Inflammatory macrophage (primary cell): ENCODE results near the gene NLGN1.

Experiments
- DNase-seq, 2 donors: peaks; one replicate each; pipeline ENCODE4 v3.0.0-alpha.2; 2020 to 2022

The NLGN1 gene

DNA sequence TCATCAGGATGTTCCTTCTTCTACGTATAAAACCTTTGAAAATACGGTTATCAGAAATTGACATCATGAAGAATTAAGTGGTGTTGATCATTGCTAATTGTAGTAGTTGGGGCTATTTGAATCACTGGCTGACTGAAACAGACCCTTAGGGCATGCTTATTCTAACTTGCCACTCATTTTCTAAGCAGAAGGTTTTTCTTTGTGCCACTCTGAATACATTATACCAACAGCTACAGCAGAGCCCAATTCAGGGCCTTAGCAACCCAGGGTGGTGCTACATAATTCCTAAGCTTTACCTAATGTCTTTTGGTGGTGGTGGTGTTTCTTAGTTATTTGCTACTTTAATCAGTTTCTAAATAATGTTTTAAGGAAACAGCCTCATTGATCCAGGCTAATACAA, 524.2 kb downstream of the NLGN1 start:
- no peak for DNase-seq

DNA sequence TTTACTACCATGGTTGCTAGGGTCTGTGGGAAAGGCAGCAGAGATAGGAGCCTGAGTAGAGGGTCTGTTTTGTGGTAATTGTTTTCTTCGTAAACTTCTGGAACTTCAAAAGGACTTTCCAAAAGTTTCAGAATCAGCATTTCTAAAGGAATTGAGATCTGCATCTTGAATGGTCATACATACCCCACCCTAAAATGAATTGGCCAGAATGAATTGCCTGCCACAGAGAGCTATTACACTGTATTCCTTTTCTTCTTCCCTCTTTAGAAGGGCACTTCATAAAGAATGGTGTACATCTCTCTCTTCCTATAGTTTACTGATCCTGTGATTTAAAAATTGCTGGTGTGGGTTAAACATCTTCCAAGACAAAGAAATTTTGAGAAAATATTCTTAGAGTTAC, 525.7 kb downstream of the NLGN1 start:
- no peak for DNase-seq

DNA sequence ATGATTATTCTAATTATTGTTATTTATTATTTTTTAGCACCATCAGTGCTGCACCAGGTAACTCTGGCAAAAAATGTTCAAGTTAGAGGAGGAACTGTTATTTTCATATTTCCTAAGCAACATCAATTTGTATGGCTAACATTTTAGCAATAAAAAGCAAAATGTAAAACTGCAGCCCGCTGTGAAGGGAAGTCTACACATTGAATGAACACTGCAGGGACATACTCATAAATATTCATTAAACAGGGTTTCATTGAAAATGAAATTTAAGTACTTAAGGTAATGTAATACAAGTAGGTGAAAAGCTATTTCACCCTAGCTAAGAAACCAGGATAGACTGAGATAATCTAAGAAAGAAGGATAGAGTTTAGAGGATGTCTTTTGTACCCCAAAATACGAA, 532.7 kb downstream of the NLGN1 start:
- DNase-seq, result no peak

DNA sequence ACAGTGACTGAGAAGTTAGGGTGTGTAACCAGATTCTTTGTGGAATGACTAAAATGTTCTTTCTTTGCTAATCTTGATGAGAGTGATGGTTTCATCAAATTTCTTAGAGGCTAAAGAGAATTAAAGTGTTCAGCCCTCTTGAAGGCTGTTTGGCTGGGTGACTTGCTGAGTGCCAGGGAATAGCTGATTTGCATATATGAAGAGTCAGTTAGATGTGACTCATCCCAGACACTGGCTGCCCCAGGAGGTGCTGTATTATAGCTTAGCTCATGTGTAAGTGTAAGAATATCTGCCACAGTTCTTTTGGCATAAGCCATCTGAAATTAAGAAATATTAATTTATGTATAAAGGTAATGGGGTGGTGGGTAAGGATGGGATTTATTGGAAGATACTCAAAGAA, 535.1 kb downstream of the NLGN1 start:
- DNase-seq, result no peak

DNA sequence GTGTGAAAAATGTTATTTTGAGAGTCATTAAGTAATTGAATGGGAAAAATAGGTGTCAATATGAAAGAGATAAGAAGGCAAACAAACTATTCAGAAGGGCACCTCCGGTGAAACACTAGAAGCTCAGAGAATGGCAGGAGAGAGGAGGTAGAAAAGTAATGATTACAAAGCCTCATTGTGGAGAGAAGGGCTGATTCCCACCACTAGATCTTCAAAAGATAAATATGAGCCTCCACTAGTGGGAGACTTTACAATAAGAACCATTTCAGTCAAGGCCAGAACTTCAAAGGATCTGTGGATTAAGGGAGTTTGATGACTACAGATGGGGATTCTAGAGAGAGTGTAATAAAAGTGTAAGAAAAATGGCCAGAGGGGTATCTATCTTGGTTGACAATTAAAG, 535.6 kb downstream of the NLGN1 start:
- DNase-seq, result no peak

DNA sequence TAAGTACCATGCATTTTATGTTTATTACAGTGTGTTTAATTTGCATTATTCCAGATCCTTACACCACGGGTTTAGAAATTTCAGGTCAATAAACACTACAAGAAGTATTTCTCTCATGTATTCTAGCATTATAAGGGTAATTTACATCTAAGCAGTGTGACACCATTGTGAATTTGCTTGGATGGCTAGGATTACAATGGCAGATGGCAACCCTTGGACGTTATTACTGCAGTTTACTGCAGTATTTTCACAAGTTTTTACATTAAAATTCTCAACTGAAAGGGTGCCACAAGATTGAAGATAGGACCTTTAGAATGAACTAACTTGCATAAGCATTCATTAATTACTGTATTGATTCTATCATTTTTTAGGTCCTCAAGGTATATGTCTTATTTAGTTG, 538.8 kb downstream of the NLGN1 start:
- no peak for DNase-seq

DNA sequence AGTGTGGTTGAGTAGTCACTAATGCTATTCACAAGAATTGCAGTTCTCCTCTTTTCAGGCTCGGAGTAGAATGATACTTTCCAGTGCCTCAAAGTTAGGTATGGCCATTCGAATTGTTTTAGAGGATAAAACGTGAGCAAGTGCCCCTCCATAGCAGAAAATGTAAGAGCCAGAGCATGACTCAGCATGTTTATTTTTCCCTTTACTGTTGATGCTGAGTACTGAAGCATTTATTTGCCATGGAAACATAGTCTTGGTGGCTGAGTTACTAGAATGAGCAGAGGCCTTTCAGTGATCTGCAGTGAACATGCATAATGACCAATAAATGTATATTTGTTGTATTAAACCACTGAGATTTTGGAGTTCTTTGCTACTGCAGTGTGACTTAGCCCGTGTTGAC, 540.6 kb downstream of the NLGN1 start:
- DNase-seq, result no peak

DNA sequence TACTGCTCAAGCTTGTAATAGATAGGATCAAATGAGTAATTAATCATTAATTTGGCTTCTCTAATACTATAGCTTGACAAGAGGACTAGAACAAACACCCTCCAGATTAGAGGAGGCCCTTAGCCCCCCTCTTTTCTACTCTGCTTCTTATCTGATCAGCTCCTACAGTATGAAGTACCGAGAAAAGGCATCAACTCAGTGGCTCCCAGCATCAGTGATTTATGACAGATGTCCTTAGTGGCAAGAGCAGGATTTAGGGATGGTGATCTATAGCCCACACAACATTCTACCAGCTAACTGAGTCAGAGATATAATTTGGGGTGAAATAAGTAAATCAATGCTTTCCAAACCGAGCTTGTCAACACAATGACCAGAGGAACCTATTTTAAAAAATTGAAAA, 541.1 kb downstream of the NLGN1 start:
- no peak for DNase-seq

DNA sequence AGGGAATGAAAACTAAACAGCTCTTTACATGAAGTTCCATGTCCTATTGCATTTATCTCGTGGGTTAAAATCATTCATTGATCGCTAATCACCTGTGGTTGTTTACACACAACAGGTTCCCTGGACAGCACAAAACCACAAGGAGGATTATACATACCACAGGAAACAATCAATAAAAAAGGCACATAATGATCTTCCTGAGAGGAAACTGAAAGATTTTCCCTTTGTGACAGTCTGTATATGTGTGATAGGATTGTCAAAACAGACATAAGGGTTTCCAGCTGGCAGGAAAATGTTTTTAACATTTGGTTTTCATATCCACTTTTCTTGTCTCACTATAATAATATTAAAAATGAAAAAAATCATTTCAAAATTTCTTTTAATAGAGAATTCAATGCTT, 541.8 kb downstream of the NLGN1 start:
- no peak for DNase-seq

DNA sequence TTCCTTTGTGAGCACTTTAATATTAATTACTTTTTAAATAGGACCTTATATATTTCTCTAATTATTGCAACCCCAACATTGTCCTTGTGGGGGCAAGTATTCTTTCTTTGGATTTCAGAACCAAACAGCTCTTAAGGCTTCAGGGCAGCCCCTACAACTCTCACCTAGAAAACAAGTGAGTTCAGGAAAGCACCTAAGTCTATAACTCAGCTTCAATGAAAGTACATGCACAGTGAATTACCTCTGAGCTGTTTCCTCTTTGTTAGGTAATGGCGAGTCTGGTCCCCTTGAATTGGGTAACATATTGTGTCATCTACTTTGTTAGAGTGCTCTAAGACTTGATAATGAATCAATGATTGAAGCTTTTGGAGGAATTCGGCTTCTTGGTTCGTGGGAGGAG, 545.7 kb downstream of the NLGN1 start:
- no peak for DNase-seq

DNA sequence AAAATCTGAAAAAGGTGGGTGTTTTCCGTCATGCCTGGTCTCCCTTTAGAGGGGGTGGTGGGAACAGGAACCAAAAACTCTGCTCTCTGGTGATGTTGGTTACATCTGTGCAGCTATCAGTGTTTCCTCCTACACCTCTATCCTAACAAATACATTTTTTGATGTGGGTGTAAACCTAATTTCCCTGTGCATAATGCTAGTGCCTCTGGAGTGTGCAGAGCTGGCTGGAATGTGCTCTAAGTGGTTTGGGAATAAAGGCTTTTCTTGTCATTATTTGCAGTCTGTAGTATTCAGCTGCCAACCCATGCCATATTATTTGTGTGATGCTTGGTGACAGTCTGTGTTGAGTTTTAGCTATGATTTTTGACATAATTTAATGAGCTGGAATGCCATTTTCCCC, 547.6 kb downstream of the NLGN1 start:
- no peak for DNase-seq

DNA sequence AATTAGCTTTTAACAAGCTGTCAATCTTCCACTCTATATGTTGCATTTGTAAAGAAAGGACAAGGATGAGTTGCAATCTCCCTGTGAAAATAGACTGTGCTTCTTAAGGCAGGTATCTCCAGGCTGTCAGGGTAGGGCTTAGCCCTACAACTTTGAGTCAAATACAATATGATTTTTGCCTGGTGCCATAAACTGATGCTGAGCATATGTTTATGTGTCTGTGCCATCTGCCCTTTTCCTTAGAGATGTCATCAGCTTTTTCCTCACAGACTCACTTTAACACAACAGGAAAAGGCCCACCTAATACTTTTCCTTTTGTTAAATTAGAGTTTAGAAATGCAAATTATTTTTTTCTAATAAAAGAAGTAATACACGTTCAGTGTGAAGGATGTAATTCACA, 548.3 kb downstream of the NLGN1 start:
- no peak for DNase-seq

DNA sequence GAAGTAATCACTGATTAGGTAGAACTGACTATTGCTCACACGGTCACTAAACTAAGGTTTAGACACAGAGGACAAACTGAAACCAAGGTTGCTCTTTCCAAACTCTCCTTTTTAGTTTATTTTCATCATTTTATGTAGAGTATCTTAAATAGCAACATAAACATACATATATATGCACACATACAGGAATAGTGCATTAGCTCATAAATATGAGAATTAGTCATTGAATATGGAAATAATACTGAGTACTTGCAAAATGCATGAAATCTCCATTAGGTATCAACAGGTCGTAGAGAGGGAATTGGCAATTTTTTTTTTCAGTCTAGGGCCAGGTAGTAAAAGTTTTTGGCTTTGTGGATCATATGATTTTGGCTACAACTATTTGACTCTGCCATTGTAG, 557.1 kb downstream of the NLGN1 start:
- DNase-seq, result no peak

DNA sequence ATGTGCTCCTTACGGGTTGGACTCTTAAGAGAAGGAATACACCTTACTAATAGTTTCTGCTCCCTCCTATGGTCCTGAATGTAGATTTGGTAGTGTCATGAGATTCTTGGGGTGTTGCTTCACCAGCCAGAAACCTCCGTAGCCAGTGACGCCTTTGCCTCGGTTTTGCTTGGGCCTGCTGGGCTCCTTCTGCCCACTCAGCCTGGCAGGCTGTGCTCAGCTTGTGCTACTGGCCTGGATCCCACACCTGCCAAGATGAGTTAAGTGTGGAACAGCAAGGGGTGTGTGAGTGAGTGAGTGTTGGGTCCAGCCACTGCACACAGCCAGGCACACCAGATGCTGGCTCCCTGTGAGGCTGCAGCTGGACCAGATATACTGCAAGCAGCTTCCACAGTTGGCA, 560.1 kb downstream of the NLGN1 start:
- no peak for DNase-seq

DNA sequence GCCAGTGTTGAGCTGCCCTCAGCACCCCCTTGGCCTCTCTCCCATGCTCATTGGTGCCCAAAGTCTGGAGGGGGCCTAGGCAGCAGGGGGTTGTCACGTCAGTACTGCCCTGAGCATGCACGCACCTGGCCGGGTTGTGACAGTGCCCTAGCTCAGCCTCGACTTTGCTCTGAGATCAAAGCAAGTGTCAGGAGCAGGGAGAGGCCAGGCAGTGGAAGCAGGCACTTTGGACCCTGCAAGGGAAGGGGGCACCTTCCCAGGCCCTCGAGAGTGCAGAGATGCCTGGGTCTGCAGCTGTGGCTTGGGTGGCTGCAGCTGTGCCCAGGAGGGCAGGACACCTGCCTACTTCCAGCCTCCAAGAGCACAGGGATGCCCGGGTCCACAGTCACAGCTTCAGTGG, 561.3 kb downstream of the NLGN1 start:
- no peak for DNase-seq

DNA sequence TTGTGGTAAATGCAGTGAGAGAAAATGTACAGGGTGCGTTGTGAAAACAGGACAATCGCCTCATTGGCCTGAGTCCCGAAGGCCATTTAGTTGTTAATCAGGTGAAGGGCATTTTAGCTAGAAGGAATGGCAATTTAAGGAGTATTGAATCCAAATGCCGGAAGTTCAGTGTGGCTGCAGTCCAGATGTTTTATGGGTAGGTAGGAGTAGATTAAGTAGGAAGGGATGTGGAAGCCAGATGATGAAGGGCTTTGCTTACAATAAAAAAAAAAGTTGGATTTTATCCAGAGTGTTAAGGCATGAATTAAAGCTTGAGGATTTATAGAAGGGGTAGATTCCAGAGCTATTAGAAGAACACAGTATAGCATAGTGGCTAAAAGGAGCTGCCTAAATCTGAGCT, 572.7 kb downstream of the NLGN1 start:
- DNase-seq, result no peak

DNA sequence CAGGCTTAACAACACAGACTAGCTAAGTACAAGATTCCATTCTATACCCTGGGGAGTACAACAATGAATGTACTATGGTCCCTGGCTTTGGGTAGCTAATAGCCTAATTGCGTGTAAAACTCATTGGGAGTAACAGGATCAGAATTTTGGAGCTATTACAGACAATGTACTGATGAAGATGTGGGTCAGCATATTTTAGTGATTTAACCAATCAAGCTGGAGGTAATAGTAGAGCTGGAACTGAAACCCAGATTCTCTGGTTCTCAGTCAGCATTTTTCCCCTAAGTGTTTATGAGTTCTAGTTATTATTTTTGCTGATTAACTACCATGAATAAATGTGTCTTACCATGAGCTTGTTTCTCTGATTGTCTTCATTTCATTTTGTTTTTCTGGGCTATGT, 578.7 kb downstream of the NLGN1 start:
- no peak for DNase-seq

DNA sequence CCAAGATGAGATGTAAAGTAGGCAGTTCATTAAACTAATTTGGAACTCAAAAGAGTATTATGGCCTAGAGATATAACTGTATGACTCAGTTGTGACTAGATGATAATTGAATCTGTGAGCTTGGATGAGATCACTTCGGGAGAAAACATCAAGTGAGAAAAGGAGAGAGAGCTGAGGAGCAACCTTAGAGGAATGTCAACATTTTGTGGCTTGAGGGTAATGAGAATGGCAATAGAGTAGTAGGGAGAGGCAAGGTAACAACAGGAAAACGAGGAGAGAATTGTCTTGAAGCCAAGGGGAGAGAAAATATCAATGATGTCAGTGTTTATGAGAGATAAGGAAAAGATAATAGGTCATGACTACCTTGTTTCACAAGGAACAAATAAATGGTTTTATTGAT, 580.2 kb downstream of the NLGN1 start:
- DNase-seq, result no peak

DNA sequence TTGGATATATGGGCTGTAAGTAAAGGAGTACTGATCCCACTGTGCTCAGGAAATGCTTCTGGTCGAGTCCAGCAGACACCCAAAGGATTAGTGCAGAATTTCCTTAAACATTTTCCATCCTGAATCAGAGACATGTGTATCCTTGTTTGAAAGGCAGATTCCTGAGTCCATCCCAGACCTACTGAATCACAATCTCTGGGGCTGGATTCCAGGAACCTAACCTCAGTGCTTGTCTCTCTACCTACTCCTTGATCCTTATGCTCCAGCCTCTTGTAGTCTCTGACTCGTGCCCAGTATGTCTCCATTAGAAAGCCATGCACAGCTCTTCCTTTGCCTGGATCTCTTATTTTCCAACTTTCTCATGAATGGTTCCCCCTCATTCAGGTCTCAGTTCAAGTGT, 585.8 kb downstream of the NLGN1 start:
- no peak for DNase-seq

DNA sequence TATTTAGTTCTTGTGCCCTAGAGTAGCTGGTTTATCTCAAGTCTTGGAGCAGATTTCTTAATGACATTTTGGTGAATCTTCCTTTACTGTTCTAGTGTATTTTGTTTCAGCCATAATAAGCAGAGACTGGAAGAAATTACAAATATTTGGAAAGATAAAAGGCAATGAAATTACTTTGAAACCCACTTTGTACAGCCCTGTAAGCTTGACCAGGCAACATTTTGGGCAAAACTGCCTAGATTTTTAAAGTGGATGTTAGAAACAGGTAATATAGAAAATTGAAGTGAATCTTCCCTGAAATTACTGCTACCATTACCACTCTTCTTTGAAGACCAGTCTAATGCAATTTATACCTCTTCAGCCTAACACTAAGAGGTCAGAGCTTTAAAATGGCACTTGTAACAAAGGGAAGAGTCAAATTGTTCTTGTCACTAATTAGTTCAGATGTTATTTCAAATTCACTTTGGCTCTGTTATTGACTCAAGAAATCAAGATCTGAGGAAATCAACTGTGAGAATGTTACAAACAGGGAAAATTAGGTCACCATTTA, 589.4 kb downstream of the NLGN1 start:
- DNase-seq, result no peak

DNA sequence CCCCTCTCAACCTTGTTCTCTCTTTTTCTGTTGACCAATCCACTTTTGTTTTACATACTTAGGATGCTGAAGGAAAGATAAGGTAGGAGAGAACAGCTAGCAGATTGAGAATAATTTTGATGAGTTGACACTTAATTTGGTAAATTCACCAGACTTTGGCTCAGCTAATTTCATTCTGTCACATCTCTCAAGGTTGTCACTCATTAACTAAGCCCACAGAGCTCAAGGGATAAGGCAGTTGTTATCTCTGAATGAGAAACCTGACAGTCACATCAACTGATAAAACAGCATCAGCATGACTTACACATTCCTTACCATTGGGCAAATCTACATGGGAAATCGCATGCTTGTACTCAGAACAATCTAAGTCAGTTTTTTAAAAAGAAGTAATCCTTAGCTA, 591.4 kb downstream of the NLGN1 start:
- DNase-seq, result no peak

DNA sequence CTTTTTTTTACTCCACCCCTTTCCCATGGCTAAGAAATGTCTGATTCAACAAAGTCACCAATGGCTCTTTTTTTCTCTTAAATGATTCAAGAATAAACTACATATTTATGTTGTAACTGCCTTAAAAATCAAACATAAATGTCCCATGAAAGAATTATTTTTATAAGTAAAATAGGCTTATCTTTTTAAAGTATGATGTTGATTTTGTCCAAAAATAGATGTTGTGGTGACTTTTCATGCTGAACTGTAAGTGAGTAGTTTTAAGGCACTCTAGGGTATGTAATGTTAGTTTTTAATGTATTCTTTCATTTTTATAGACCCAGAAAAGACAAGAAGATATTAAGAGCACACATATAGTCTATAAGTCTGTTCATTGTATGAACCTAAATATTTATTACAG, 594.9 kb downstream of the NLGN1 start:
- no peak for DNase-seq

DNA sequence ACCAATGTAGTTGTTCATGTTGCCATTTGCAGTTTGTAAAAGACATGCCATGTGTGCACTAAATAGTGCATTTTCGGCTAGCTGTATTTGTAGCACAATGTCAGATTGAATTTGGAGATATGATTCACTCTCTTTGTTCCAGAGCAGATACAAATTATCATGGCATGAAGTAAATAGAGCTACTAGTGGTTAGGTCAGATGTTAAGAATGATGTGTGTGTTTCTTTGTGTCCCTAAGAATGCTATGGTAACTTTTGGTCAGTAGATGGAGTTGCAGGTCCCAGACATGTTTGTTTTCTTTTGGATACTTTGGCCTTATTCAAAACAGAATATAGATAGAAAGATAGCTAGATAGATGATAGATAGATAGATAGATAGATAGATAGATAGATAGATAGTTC, 595.8 kb downstream of the NLGN1 start:
- DNase-seq, result no peak

DNA sequence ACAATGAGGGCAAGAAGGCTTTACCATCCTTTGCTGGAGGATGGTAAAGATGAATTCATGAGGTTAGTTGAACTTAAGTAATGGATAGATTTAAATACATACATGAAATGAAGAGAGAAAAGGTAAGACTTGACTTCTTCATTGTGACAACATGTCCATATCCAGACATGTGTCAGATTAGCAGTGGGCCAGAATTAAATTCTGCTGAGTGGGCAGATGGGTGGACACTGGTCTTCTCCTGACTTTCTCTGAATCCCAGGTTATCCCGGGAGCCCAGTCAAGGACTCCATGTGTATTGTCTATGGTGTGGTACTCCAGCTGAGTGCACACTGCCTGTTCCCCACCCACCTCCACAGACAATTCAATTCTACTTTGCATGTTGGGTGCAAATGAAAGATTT, 603.1 kb downstream of the NLGN1 start:
- no peak for DNase-seq

DNA sequence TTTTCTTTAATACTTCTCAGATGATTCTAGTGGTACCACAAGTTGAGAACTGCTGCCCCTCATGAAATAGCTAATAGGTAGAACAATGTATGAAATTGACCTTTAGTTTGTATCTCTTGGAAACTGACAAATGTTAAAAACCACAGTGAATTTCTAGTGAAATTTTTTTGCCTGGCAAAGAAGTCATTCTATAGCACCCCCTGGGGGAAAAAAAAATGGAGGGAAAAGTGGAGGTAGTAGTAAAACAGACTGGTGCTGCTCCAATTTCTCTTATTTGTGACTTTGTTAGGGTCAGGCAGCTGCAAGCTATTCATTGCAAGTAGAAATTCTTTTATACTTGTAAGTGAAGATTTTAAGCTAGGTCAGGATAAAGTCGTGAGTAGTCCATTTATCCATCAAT, 605.0 kb downstream of the NLGN1 start:
- DNase-seq, result no peak

DNA sequence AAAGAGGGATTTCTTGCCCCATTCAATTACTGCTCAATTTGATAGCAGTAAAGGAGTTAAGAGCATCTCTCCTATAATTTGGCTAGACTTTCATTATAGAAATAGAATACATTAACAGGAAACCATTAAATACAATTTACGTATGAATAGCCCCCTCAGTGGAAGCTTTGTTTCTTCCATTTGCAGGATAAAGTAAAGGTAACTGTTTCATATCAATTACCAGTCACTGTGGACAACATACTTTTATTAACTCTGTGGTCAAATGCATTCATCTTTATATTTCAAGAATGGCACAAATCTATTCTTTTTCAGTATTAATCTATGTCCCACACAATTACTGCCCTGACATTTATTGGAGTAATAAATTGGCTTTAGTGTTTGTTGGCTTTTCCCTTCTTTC, 613.4 kb downstream of the NLGN1 start:
- DNase-seq, result no peak
